T-helper 17 cell (primary cell): ENCODE measurements around the gene SERPINB2. TPM values are rescaled to one million over a fixed set of nuclear protein-coding genes. Genes with fewer than 3 reads are reported as not detected.

ENCODE experiments used
- total RNA-seq, 4 donors: library from RNA in 2 of 4; stranded (reverse) in 2 of 4; gene quantifications; one replicate each; pipeline ENCODE4 v1.2.3 and lab custom pipeline; 2022 to 2026

Gene SERPINB2
- total RNA-seq, 2 donors from 2014 or later, result 0.45 to 0.99 TPM

Other genes starting within 250 kb of the SERPINB2 start
- gene SERPINB4, start 243.4 kb upstream of the SERPINB2 start, total RNA-seq, result not detected
- not detected for gene SERPINB3, start 225.8 kb upstream of the SERPINB2 start, total RNA-seq
- gene SERPINB11, start 184.7 kb upstream of the SERPINB2 start, total RNA-seq, result not detected
- gene SERPINB7, start 112.3 kb upstream of the SERPINB2 start, total RNA-seq, result not detected
- not detected for gene SERPINB10, start 20.3 kb downstream of the SERPINB2 start, total RNA-seq
- not detected for gene HMSD, start 61.6 kb downstream of the SERPINB2 start, total RNA-seq
- gene SERPINB8, start 82.4 kb downstream of the SERPINB2 start, total RNA-seq, result 10 to 100 TPM in 1 of 2 donors, 1 to 10 TPM in 1; 6.7 to 15.3 TPM